GM12878 (cell line): ENCODE data around the gene NSD2. TPM values are rescaled to one million over a fixed set of nuclear protein-coding genes. Genes with fewer than 3 reads are reported as not detected.

Experiments
- ATAC-seq: fragments of 200-7000 bp; cut with Tn5 transposase; 3 replicates; pipeline ENCODE4 v1.9.1; 2020; ENCODE audit warnings: mild to moderate bottlenecking, moderate library complexity
- BruUV-seq: library from RNA; stranded (reverse); fragments of 400-500 nt; replicated peaks from 2 replicates; lab custom pipeline; 2021; lab: Mats Ljungman, UMichigan
- CTCF ChIA-PET: fragments of 300-600 bp; sonication (Branson Sonifier 250); formaldehyde crosslinking; extraction: SDS; loops from one replicate; lab custom pipeline; 2021; ENCODE audit warnings: inconsistent platforms; lab: Yijun Ruan, JAX
- POLR2A ChIA-PET: fragments of 350-600 bp; formaldehyde crosslinking; extraction: SDS; loops from one replicate; lab custom pipeline; 2021; ENCODE audit warnings: inconsistent platforms; lab: Charles Lee
- RAD21 ChIA-PET: fragments of 300-600 bp; sonication (Branson Sonifier 250); formaldehyde crosslinking; loops from one replicate; lab custom pipeline; 2023; ENCODE audit warnings: antibody characterized with exemption; ENCODE audit not compliant: unreplicated experiment; lab: Charles Lee
- SMC1A ChIA-PET: fragments of 300-600 bp; sonication (Branson Sonifier 250); formaldehyde crosslinking; loops from one replicate; lab custom pipeline; 2023; ENCODE audit not compliant: unreplicated experiment, uncharacterized antibody; lab: Charles Lee
- DNase-seq: peaks from one replicate; pipeline ENCODE4 v3.0.0-alpha.2; 2011; ENCODE audit warnings: low read depth, low spot score
- FAIRE-seq: peaks from 3 replicates; lab custom pipeline; 2011; peaks lifted over from hg19 to GRCh38; lab: Jason Lieb, UNC
- H2AFZ ChIP-seq: 2 replicates; pipeline ENCODE4 v1.6.0; 2011; ENCODE audit warnings: low read depth, low read length, control low read depth; ENCODE audit not compliant: control insufficient read depth
- H3K27ac ChIP-seq: 2 replicates; pipeline ENCODE4 v1.5.1; 2011; ENCODE audit warnings: control low read depth; ENCODE audit not compliant: control insufficient read depth, insufficient read depth
- H3K27me3 ChIP-seq, 2 experiments: replicated peaks in 1 of 2; 2 replicates each; pipeline versions ENCODE4 v1.6.0 to v1.6.1; 2011; ENCODE audit warnings: low read length in 1 of 2; ENCODE audit not compliant: control insufficient read depth in 2 of 2, insufficient read depth in 2 of 2
- H3K36me3 ChIP-seq, 2 experiments: 2 replicates each; pipeline ENCODE4 v1.5.1; 2011; ENCODE audit warnings: low read length in 1 of 2; ENCODE audit not compliant: control insufficient read depth in 2 of 2, insufficient read depth in 2 of 2
- H3K4me1 ChIP-seq: 2 replicates; pipeline ENCODE4 v1.6.1; 2011; ENCODE audit warnings: mild to moderate bottlenecking, low read length, moderate library complexity, mixed read lengths; ENCODE audit not compliant: control insufficient read depth, insufficient read depth
- H3K4me2 ChIP-seq: 2 replicates; pipeline ENCODE4 v1.6.0; 2011; ENCODE audit warnings: control low read depth; ENCODE audit not compliant: control insufficient read depth, insufficient read depth
- H3K4me3 ChIP-seq: fragments of 200-600 bp; sonication (generic); 2 replicates; pipeline ENCODE4 v1.5.1; 2016
- H3K79me2 ChIP-seq: 2 replicates; pipeline ENCODE4 v1.6.0; 2011; ENCODE audit warnings: low read length; ENCODE audit not compliant: control insufficient read depth, insufficient read depth
- H3K9ac ChIP-seq: 2 replicates; pipeline ENCODE4 v1.8.0; 2011; ENCODE audit warnings: low read length, control low read depth, mixed read lengths; ENCODE audit not compliant: control insufficient read depth, insufficient read depth
- H3K9me3 ChIP-seq: replicated peaks from 3 replicates; pipeline ENCODE4 v1.5.1; 2011; ENCODE audit warnings: mild to moderate bottlenecking, low read length; ENCODE audit not compliant: control insufficient read depth, insufficient read depth
- H4K20me1 ChIP-seq: 2 replicates; pipeline ENCODE4 v1.6.0; 2011; ENCODE audit not compliant: control insufficient read depth, insufficient read depth
- ASH2L ChIP-seq: fragments of 300-600, 200-600 bp; sonication (generic); IDR thresholded peaks from 2 replicates; pipeline ENCODE4 v1.6.1; 2017; ENCODE audit warnings: low read depth, mild to moderate bottlenecking, borderline replicate concordance
- BRCA1 ChIP-seq: IDR thresholded peaks from 2 replicates; pipeline ENCODE4 v1.6.1; 2011; ENCODE audit warnings: low read depth, low read length, improper control_type of control experiment
- CBX3 ChIP-seq: fragments of 200-600 bp; sonication (generic); IDR thresholded peaks from 2 replicates; pipeline ENCODE4 v1.6.1; 2016; ENCODE audit warnings: low read depth, borderline replicate concordance
- CHD1 ChIP-seq: IDR thresholded peaks from 2 replicates; pipeline ENCODE4 v1.6.1; 2012; ENCODE audit warnings: low read depth, low read length, improper control_type of control experiment
- CHD2 ChIP-seq: IDR thresholded peaks from 2 replicates; pipeline ENCODE4 v1.6.1; 2011; ENCODE audit warnings: low read depth, low read length, improper control_type of control experiment, borderline replicate concordance
- CHD4 ChIP-seq: fragments of 200-600 bp; sonication (generic); IDR thresholded peaks from 2 replicates; pipeline ENCODE4 v1.6.1; 2016; ENCODE audit warnings: mild to moderate bottlenecking
- ETV6 ChIP-seq, 2 experiments: fragments of 450-650 bp in 1 of 2; IDR thresholded peaks in 1 of 2; conservative IDR thresholded peaks in 1 of 2; 2 replicates each; pipeline ENCODE4 v1.6.1; 2014; ENCODE audit warnings: antibody characterized with exemption in 1 of 2, borderline replicate concordance in 1 of 2, low read depth in 1 of 2, mild to moderate bottlenecking in 1 of 2, moderate library complexity in 1 of 2
- HDAC2 ChIP-seq: fragments of 200-600 bp; sonication (generic); IDR thresholded peaks from 2 replicates; pipeline ENCODE4 v1.6.1; 2017
- HDAC6 ChIP-seq: fragments of 200-600 bp; sonication (generic); IDR thresholded peaks from one replicate; pipeline ENCODE4 v1.8.0; 2017; ENCODE audit warnings: antibody characterized with exemption; ENCODE audit not compliant: unreplicated experiment
- LARP7 ChIP-seq: fragments of 450-650 bp; IDR thresholded peaks from 2 replicates; pipeline ENCODE4 v1.6.1; 2017; ENCODE audit warnings: mild to moderate bottlenecking
- MXI1 ChIP-seq: fragments of 150-350 bp; IDR thresholded peaks from 2 replicates; pipeline ENCODE4 v1.6.1; 2011; ENCODE audit warnings: low read depth, mild to moderate bottlenecking, inconsistent platforms, low read length, improper control_type of control experiment
- NR2F1 ChIP-seq: fragments of 450-650 bp; conservative IDR thresholded peaks from 2 replicates; pipeline ENCODE4 v1.6.1; 2017; ENCODE audit warnings: mild to moderate bottlenecking
- TCF7 ChIP-seq: IDR thresholded peaks from 2 replicates; pipeline ENCODE4 v1.6.1; 2014; ENCODE audit warnings: antibody characterized with exemption, borderline replicate concordance
- ZSCAN29 ChIP-seq: fragments of 450-650 bp; IDR thresholded peaks from 2 replicates; pipeline ENCODE4 v1.6.1; 2017; ENCODE audit warnings: mild to moderate bottlenecking, moderate library complexity
- WGBS: methylation state at CpG from one replicate; pipeline ENCODE4 v1.1.6; 2016; ENCODE audit warnings: low lambda C conversion rate; ENCODE audit not compliant: insufficient replicate concordance, insufficient coverage; ENCODE audit errors: missing lambda C conversion rate; 5-methylcytosine and 5-hydroxymethylcytosine counted together
- in situ Hi-C: fragments of 300-500 bp; cut with MboI; formaldehyde crosslinking; loops from 9 replicates; pipeline ENCODE4 v1.14.3; 2018; ENCODE audit warnings: mixed read lengths
- intact Hi-C: fragments of 100-400 bp; cut with micrococcal nuclease; formaldehyde crosslinking; loops from one replicate; pipeline ENCODE4 v1.14.2; 2022; ENCODE audit not compliant: unreplicated experiment
- polyA plus RNA-seq, 11 experiments: library from polyadenylated mRNA; depleted of rRNA in 4 of 11; unstranded in 6 of 11; stranded (reverse) in 5 of 11; fragments of >200 nt; fragmentation: Nextera tagmentation in 4 of 11; fragmentation: Illumina TruSeq in 1 of 11; extraction: Ambion mirVana in 4 of 11; extraction: Trizol in 1 of 11; gene quantifications; 1 replicate in 1 of 11; 2 replicates in 10 of 11; pipeline versions ENCODE4 v1.2.1 to v1.2.3, GENCODE V29; 2011 to 2016; ENCODE audit warnings: inconsistent platforms in 2 of 11, missing spikeins in 2 of 11, low read depth in 1 of 11
- total RNA-seq, 4 experiments: library from RNA; depleted of rRNA in 3 of 4; stranded (reverse); fragments of >200 nt in 3 of 4; fragmentation: Illumina TruSeq in 1 of 4; extraction: Trizol in 1 of 4; gene quantifications; 2 replicates each; pipeline versions ENCODE4 v1.2.1 to v1.2.3, GENCODE V29; 2013 to 2021
- TF ChIP-seq, protein P1 (sequence below): IDR thresholded peaks from 2 replicates; pipeline ENCODE4 v1.6.1; 2012; ENCODE audit warnings: mild to moderate bottlenecking, low read depth, low read length
- TF ChIP-seq, protein P2 (sequence below): fragments of 150-350 bp; IDR thresholded peaks from 2 replicates; pipeline ENCODE4 v1.6.1; 2014; ENCODE audit warnings: mild to moderate bottlenecking, low read depth, low read length

Gene NSD2
- total and polyA plus RNA-seq, 10 of the 15 experiments (the other 5 are each of a cell fraction or from before 2014, with no cell fraction given), result 8.6 to 139 (median 67.2) TPM

DNA sequence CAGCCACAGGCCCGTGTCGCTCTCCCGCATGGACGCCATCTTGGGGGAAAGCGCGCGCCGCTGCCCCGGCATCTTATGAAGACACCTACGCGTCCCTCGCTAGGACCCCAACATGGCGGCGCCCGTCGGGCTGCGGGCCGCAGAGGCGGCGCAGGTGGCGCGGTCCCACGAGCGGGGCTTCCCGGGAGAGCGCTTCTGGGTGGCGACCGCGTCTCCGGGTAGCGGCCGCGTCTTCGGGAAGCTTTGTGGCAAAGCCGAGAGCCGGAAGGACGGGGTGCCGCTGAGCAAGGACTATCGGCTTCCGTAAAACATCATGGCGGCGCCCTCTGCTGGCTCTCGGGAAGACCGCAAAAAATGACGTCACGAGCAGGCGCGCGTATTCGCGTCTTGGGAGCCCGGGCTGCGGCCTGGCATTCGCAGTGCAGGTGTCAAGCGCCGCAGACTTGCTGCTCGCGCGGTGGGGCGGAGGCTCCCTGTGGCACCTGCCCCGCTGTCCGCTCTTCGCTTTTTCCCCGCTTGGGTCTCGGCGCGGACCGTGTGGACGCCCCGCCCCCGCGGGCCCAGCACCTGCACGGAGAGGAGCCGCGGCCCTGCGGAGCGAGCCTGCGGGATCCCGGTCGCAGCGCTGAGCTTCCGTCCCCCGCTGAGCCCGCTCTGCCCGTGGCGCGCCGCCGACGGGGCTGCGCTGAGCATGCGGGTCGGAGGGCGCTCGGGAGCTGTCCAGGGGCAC is 137.9 kb downstream of the NSD2 start, which contains the start of gene NELFA:
Gene NELFA (minus strand): TSS at position 54 of the 730 bp plus-strand sequence. CDS start 15 bp downstream, at position 39.
- FAIRE-seq (peak; percentile 89), ATAC-seq (peak; percentile 90), DNase-seq (peak; percentile 57)
- H3K4me3 ChIP-seq, result peak within 1 kb of the TSS; percentile 95
- H3K79me2 ChIP-seq, result peaks cover 35% of the 10 kb centered on the region
- H3K9me3 ChIP-seq, result no peaks in the 10 kb centered on the region
- peak within 1 kb of the TSS; percentile 83 for H3K9ac ChIP-seq
- H2AFZ ChIP-seq, result peak within 1 kb of the TSS; percentile 95
- no peaks in the 10 kb centered on the region for H3K27me3 ChIP-seq
- WGBS, result under 1% methylated on average over 95 of the region's 95 CpGs
- SMC1A ChIA-PET, result no interaction called here
- intact Hi-C loops, result loop anchor here (10.0 kb wide), 1 partner anchor 176 kb away; no protein-coding TSS in a partner anchor
- peak within 1 kb of the TSS; percentile 85 for H3K4me2 ChIP-seq
- peaks cover 0 to 6% of the 10 kb centered on the region in 2 experiments; a peak in 1 of 4 replicates for H3K36me3 ChIP-seq
- POLR2A ChIA-PET, result interaction anchor here (0.6 to 1.4 kb wide), 5 partner anchors 13 to 133 kb away, joined by 3 to 5 read pairs (median 3); no protein-coding TSS in a partner anchor
- peak within 1 kb of the TSS; percentile 94 for H3K27ac ChIP-seq
- no peaks in the 10 kb centered on the region for H4K20me1 ChIP-seq
- H3K4me1 ChIP-seq, result peaks cover 5% of the 10 kb centered on the region
- in situ Hi-C loops, result no loop called here
- RAD21 ChIA-PET, result interaction anchor here (0.7 to 1.4 kb wide), 4 partner anchors 132 to 403 kb away, joined by 3 to 6 read pairs (median 4); no protein-coding TSS in a partner anchor
- CTCF ChIA-PET, result interaction anchor here (0.6 to 1.0 kb wide), 3 partner anchors 13 to 261 kb away, joined by 3 read pairs; no protein-coding TSS in a partner anchor
- no TSS peak for BruUV-seq
- no peak for TF ChIP-seq CBX3
- TF ChIP-seq, protein P1, sequence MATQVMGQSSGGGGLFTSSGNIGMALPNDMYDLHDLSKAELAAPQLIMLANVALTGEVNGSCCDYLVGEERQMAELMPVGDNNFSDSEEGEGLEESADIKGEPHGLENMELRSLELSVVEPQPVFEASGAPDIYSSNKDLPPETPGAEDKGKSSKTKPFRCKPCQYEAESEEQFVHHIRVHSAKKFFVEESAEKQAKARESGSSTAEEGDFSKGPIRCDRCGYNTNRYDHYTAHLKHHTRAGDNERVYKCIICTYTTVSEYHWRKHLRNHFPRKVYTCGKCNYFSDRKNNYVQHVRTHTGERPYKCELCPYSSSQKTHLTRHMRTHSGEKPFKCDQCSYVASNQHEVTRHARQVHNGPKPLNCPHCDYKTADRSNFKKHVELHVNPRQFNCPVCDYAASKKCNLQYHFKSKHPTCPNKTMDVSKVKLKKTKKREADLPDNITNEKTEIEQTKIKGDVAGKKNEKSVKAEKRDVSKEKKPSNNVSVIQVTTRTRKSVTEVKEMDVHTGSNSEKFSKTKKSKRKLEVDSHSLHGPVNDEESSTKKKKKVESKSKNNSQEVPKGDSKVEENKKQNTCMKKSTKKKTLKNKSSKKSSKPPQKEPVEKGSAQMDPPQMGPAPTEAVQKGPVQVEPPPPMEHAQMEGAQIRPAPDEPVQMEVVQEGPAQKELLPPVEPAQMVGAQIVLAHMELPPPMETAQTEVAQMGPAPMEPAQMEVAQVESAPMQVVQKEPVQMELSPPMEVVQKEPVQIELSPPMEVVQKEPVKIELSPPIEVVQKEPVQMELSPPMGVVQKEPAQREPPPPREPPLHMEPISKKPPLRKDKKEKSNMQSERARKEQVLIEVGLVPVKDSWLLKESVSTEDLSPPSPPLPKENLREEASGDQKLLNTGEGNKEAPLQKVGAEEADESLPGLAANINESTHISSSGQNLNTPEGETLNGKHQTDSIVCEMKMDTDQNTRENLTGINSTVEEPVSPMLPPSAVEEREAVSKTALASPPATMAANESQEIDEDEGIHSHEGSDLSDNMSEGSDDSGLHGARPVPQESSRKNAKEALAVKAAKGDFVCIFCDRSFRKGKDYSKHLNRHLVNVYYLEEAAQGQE, result peak; percentile 54; the same call in 1 of the 2 replicates
- TF ChIP-seq ZSCAN29, result peak; percentile 79; the same call in 1 of the 2 replicates
- no peak for TF ChIP-seq HDAC6
- 0 out of 2 replicates have a peak, but pooled peaks have one; percentile 47 for TF ChIP-seq BRCA1
- TF ChIP-seq CHD2, result peak; percentile 64; the same call in 1 of the 2 replicates
- no peak for TF ChIP-seq TCF7
- TF ChIP-seq MXI1, result peak; percentile 42
- TF ChIP-seq ETV6 (conservative IDR thresholded peaks at IDR 0.05 in 1 of 2, IDR thresholded peaks at IDR 0.05 in 1 of 2; ENCODE audit: borderline replicate concordance in 1 of 2, low read depth in 1 of 2), result no peak
- peak; percentile 85; the same call in 1 of the 2 replicates for TF ChIP-seq ASH2L
- TF ChIP-seq HDAC2, result no peak
- TF ChIP-seq, protein P2, sequence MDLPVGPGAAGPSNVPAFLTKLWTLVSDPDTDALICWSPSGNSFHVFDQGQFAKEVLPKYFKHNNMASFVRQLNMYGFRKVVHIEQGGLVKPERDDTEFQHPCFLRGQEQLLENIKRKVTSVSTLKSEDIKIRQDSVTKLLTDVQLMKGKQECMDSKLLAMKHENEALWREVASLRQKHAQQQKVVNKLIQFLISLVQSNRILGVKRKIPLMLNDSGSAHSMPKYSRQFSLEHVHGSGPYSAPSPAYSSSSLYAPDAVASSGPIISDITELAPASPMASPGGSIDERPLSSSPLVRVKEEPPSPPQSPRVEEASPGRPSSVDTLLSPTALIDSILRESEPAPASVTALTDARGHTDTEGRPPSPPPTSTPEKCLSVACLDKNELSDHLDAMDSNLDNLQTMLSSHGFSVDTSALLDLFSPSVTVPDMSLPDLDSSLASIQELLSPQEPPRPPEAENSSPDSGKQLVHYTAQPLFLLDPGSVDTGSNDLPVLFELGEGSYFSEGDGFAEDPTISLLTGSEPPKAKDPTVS, result no peak
- TF ChIP-seq CHD4, result no peak
- TF ChIP-seq LARP7, result peak; percentile 85; the same call in 1 of the 2 replicates
- TF ChIP-seq CHD1, result peak; percentile 60; the same call in 1 of the 2 replicates
- peak; percentile 76 for TF ChIP-seq NR2F1
